ENCODE results near the gene SKAP1.

DNA sequence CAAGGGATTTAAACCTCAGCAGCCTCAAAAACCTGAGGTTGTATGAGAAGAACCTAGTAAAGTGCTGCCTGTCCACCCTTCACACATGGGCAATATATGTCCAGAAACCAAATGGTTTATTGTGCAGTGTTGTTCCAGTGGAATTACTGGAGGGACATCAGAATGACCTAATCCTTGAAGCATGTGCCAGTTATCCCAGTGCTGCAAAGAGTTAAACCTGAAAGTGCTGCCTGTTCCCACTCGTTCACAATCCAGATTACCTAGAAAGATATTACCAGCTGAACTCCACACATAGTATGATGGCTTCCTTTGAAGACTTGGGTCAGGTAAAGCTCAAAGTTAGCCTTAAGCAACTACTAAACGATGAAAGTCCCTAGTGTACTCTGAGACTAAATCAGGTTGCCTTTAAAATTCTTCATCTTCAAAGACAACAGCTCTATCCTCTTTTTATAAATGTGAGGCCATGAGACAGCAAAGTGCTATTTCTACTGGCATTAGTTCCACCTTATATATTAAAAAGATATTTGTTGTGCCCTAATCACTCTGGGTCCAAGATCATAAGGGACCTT lies 189.4 kb downstream of the SKAP1 start:
- TF ChIP-seq, protein P1, sequence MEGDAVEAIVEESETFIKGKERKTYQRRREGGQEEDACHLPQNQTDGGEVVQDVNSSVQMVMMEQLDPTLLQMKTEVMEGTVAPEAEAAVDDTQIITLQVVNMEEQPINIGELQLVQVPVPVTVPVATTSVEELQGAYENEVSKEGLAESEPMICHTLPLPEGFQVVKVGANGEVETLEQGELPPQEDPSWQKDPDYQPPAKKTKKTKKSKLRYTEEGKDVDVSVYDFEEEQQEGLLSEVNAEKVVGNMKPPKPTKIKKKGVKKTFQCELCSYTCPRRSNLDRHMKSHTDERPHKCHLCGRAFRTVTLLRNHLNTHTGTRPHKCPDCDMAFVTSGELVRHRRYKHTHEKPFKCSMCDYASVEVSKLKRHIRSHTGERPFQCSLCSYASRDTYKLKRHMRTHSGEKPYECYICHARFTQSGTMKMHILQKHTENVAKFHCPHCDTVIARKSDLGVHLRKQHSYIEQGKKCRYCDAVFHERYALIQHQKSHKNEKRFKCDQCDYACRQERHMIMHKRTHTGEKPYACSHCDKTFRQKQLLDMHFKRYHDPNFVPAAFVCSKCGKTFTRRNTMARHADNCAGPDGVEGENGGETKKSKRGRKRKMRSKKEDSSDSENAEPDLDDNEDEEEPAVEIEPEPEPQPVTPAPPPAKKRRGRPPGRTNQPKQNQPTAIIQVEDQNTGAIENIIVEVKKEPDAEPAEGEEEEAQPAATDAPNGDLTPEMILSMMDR (conservative IDR thresholded peaks at IDR 0.05; ENCODE audit: low read length), result no peak
- TF ChIP-seq EZH2phosphoT487 (IDR thresholded peaks at IDR 0.05; ENCODE audit: borderline replicate concordance), result no peak
